ENCODE results near the gene PDE4D. TPM values are rescaled to one million over a fixed set of nuclear protein-coding genes. Genes with fewer than 3 reads are reported as not detected.

Gene PDE4D
- polyA plus RNA-seq, 1 donor (not counting 4 experiments of a cell fraction or from before 2014, with no cell fraction given): 3.6 TPM

DNA sequence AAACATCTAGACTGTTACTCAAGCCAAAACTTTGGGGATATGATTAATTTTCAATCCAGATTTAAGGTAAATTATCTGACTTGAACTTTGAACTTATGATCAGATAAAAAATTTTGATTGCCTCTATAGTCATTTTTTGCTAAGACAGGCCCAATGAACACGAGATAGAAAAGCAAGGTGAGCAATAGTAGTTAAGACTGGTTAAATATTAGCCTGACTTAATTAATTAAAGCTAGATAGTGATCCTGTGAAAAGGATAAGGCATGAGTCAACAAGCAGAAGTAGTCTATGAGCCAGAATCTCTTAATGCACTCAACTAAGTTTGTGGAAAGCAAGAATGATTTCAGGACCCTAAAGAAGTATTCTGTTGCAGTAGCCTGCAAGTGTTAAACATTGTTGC, 66.5 kb downstream of the PDE4D start:
- H3K9ac ChIP-seq (ENCODE audit: control insufficient read depth, extremely low read depth, insufficient read depth, low read length): no peak overlapping the region
- H2AFZ ChIP-seq (ENCODE audit: control insufficient read depth, low read length): no peak overlapping the region
- H3K79me2 ChIP-seq (ENCODE audit: control insufficient read depth, insufficient read depth, low read length): no peaks in the 10 kb centered on the region
- no peaks in the 10 kb centered on the region for H3K36me3 ChIP-seq (ENCODE audit: control insufficient read depth in 2 of 2, extremely low read depth in 1 of 2, insufficient read depth in 2 of 2, low read length in 2 of 2)
- DNase-seq (ENCODE audit: low read depth, low spot score) (no peak), FAIRE-seq (no peak)
- dilution Hi-C loops (cut with MboI; ENCODE audit: extremely low pct_ligation_motif_present, low sequenced_read_pairs): no loop called here
- no peaks in the 10 kb centered on the region for H3K27me3 ChIP-seq (ENCODE audit: control insufficient read depth, extremely low read depth, insufficient read depth, low read length)
- H3K9me3 ChIP-seq (ENCODE audit: control insufficient read depth, low read depth, low read length): no peaks in the 10 kb centered on the region
- H3K4me2 ChIP-seq (ENCODE audit: control insufficient read depth, extremely low read depth, insufficient read depth, low read depth, low read length): no peak overlapping the region
- no peak overlapping the region for H3K4me3 ChIP-seq (ENCODE audit: control insufficient read depth in 2 of 3, extremely low read depth in 1 of 3, insufficient read depth in 2 of 3, low read depth in 1 of 3, low read length in 3 of 3)
- TF ChIP-seq, protein P1, sequence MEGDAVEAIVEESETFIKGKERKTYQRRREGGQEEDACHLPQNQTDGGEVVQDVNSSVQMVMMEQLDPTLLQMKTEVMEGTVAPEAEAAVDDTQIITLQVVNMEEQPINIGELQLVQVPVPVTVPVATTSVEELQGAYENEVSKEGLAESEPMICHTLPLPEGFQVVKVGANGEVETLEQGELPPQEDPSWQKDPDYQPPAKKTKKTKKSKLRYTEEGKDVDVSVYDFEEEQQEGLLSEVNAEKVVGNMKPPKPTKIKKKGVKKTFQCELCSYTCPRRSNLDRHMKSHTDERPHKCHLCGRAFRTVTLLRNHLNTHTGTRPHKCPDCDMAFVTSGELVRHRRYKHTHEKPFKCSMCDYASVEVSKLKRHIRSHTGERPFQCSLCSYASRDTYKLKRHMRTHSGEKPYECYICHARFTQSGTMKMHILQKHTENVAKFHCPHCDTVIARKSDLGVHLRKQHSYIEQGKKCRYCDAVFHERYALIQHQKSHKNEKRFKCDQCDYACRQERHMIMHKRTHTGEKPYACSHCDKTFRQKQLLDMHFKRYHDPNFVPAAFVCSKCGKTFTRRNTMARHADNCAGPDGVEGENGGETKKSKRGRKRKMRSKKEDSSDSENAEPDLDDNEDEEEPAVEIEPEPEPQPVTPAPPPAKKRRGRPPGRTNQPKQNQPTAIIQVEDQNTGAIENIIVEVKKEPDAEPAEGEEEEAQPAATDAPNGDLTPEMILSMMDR (optimal IDR thresholded peaks at IDR 0.05 in 1 of 3, IDR thresholded peaks at IDR 0.05 in 1 of 3, conservative IDR thresholded peaks at IDR 0.05 in 1 of 3; ENCODE audit: extremely low read depth in 1 of 3, insufficient read depth in 2 of 3, low read length in 3 of 3): no peak
- no peak for TF ChIP-seq EZH2 (IDR thresholded peaks at IDR 0.05; ENCODE audit: low read length)
- no peaks in the 10 kb centered on the region for H3K9me1 ChIP-seq (ENCODE audit: control insufficient read depth, extremely low read depth, insufficient read depth, low read length)
- no peaks in the 10 kb centered on the region for H4K20me1 ChIP-seq (ENCODE audit: control insufficient read depth, extremely low read depth, insufficient read depth, low read length)
- H3K27ac ChIP-seq (ENCODE audit: control insufficient read depth, insufficient read depth, low read length): no peak overlapping the region
- no peaks in the 10 kb centered on the region for H3K4me1 ChIP-seq (ENCODE audit: control insufficient read depth, extremely low read depth, insufficient read depth, low read length)

- TF ChIP-seq EZH2 (IDR thresholded peaks at IDR 0.05; ENCODE audit: low read length): no peak
- TF ChIP-seq, protein P1 (optimal IDR thresholded peaks at IDR 0.05 in 1 of 3, IDR thresholded peaks at IDR 0.05 in 1 of 3, conservative IDR thresholded peaks at IDR 0.05 in 1 of 3; ENCODE audit: extremely low read depth in 1 of 3, insufficient read depth in 2 of 3, low read length in 3 of 3): no peak
- Histone ChIP-seq H3K9ac (ENCODE audit: control insufficient read depth, extremely low read depth, insufficient read depth, low read length) (no peak overlapping the region), H3K27ac (ENCODE audit: control insufficient read depth, insufficient read depth, low read length) (no peak overlapping the region), H3K36me3 (ENCODE audit: control insufficient read depth in 2 of 2, extremely low read depth in 1 of 2, insufficient read depth in 2 of 2, low read length in 2 of 2) (no peaks in the 10 kb centered on the region), H3K9me1 (ENCODE audit: control insufficient read depth, extremely low read depth, insufficient read depth, low read length) (no peaks in the 10 kb centered on the region), H3K4me2 (ENCODE audit: control insufficient read depth, extremely low read depth, insufficient read depth, low read depth, low read length) (no peak overlapping the region), H3K4me1 (ENCODE audit: control insufficient read depth, extremely low read depth, insufficient read depth, low read length) (no peaks in the 10 kb centered on the region), H3K9me3 (ENCODE audit: control insufficient read depth, low read depth, low read length) (no peaks in the 10 kb centered on the region), H3K27me3 (ENCODE audit: control insufficient read depth, extremely low read depth, insufficient read depth, low read length) (no peaks in the 10 kb centered on the region), H3K79me2 (ENCODE audit: control insufficient read depth, insufficient read depth, low read length) (no peaks in the 10 kb centered on the region), H2AFZ (ENCODE audit: control insufficient read depth, low read length) (no peak overlapping the region), H4K20me1 (ENCODE audit: control insufficient read depth, extremely low read depth, insufficient read depth, low read length) (no peaks in the 10 kb centered on the region), H3K4me3 (ENCODE audit: control insufficient read depth in 2 of 3, extremely low read depth in 1 of 3, insufficient read depth in 2 of 3, low read depth in 1 of 3, low read length in 3 of 3) (no peak overlapping the region)
- FAIRE-seq (no peak), DNase-seq (ENCODE audit: low read depth, low spot score) (no peak)
- dilution Hi-C loops (cut with MboI; ENCODE audit: extremely low pct_ligation_motif_present, low sequenced_read_pairs): no loop called here
Measured at GRCh38 chr5:59823420-59823819, 70.1 kb downstream of the PDE4D start.
